ENCODE results near the gene B4GALT2.

The B4GALT2 gene

GRCh38 chr1:43978551-43979260 lies at the start of gene B4GALT2:
Gene B4GALT2, plus strand, starts transcription at chr1:43979210. Its CDS starts 1,951 bp downstream, at chr1:43981161.
- peak; percentile 60 for DNase-seq

GRCh38 chr1:43930168-43930948 lies 48.7 kb upstream of the B4GALT2 start:
- peak; percentile 61 for DNase-seq

- DNase-seq = no peak
Measured at GRCh38 chr1:43930949-43931275, 48.1 kb upstream of the B4GALT2 start.

GRCh38 chr1:43931711-43932660 lies 47.0 kb upstream of the B4GALT2 start:
- no peak for DNase-seq

- DNase-seq = no peak
Measured at GRCh38 chr1:43932786-43933385, 46.1 kb upstream of the B4GALT2 start.

- DNase-seq = peak; percentile 37
Measured at GRCh38 chr1:43933386-43934100, 45.5 kb upstream of the B4GALT2 start, which contains the start of gene ARTN. Gene ARTN, plus strand, starts transcription at chr1:43933801. Its CDS starts 1,856 bp downstream, at chr1:43935657.

GRCh38 chr1:43934101-43934985 lies 44.7 kb upstream of the B4GALT2 start:
- DNase-seq = peak; percentile 88

GRCh38 chr1:43934986-43935324 lies 44.1 kb upstream of the B4GALT2 start:
- no peak for DNase-seq

- DNase-seq = no peak
Measured at GRCh38 chr1:43935711-43936427, 43.1 kb upstream of the B4GALT2 start.

- peak; percentile 71 for DNase-seq
Measured at GRCh38 chr1:43936431-43937151, 42.4 kb upstream of the B4GALT2 start.

GRCh38 chr1:43937179-43937865 lies 41.7 kb upstream of the B4GALT2 start:
- DNase-seq = no peak

- no peak for DNase-seq
Measured at GRCh38 chr1:43938383-43938782, 40.6 kb upstream of the B4GALT2 start.

GRCh38 chr1:43938892-43939587 lies 40.0 kb upstream of the B4GALT2 start:
- no peak for DNase-seq

GRCh38 chr1:43942411-43942810 lies 36.6 kb upstream of the B4GALT2 start:
- no peak for DNase-seq

- DNase-seq = no peak
Measured at GRCh38 chr1:43944860-43945259, 34.1 kb upstream of the B4GALT2 start.

GRCh38 chr1:43945674-43946235 lies 33.3 kb upstream of the B4GALT2 start:
- peak; percentile 65 for DNase-seq

- DNase-seq = peak; percentile 97
Measured at GRCh38 chr1:43946236-43947060, 32.6 kb upstream of the B4GALT2 start, which contains the start of gene IPO13. Gene IPO13, plus strand, starts transcription at chr1:43946950. Its CDS starts 651 bp downstream, at chr1:43947601.
